Hematopoietic multipotent progenitor cell treated with erythropoietin and hydrocortisone succinate and interleukin-3 and kit ligand, for 15 days (in vitro differentiated cells): ENCODE measurements around the gene FOXK1.

Experiments used
- DNase-seq: peaks from one replicate; pipeline ENCODE4 v3.0.0-alpha.2; 2015; ENCODE audit warnings: low spot score

The FOXK1 gene

GRCh38 chr7:4722960-4723630 lies 41.0 kb downstream of the FOXK1 start:
- DNase-seq = no peak

DNA sequence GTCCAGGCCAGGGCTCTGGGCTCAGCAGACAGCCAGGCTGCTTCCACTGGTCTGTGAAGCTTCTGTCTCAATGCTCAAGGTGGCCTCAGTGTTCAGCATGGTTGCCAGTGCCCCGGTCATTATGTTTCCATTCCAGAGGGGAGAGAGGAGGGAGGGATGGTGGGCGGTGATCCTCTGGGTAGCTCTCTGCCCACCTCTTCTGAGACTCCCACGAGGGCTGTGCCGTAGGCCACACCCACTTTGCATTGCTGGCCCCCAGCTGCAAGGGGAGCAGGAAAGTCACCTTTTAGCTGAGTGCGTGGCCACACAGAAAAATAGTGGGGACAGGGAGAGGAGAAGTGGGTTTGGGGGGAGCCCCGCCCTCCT lies 42.5 kb downstream of the FOXK1 start:
- no peak for DNase-seq

- DNase-seq = no peak
Measured at GRCh38 chr7:4725014-4725849, 43.1 kb downstream of the FOXK1 start.

- DNase-seq = no peak
Measured at GRCh38 chr7:4725850-4726450, 43.9 kb downstream of the FOXK1 start.

DNA sequence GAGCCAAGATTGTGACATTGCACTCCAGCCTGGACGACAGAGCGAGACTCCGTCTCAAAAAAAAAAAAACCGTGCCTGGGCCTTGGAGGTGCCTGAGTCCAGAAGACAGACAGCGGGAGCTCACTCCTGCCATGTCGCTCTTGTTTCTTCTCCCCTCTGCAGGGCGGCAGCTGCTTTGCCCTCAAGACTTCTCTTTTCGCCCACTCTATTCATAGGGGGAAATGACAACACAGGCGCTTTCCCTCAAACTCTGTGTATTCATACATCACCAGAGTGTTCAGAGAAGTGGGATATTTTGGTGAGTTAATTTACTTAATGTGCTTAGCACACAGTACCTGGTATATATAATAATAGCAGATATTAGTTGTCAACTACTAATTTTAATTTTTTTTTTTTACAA lies 44.5 kb downstream of the FOXK1 start:
- DNase-seq = no peak

DNA sequence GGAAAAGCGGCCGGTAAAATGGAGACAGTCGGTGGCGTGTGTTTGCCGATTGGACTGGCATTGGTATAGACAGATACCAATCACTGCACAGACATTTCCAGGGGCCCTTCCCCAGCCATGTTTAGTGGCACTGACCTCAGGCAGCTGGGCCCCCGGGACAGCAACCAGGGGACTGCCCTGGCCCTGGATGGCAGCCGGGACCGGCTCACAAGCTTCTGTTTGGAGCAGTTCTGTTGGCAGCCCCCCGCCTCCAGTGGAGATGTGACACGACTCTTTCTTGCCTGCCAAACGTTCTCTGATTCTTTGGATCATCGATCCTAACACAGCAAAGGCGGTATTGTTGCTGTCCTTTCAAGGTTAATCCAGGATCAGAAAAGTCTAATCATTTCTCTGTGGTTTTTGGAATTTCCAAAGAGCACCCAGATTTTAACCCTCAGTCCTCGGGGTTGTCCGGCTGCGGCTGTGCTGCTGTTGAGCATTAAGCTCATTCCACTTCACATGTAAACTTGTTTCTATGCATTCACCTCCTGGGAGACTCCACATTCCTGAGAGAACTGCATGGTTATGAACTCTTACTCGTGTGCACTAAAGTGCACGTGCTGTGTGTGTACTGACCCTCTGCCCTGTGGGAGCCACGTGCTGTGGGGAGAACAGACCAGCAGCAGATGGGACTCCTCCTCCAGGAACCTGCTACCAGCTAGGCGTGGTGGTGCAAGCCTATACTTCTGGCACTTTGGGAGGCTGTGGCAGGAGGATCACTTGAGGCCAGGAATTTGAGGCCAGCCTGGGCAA lies 46.0 kb downstream of the FOXK1 start:
- DNase-seq = no peak

DNA sequence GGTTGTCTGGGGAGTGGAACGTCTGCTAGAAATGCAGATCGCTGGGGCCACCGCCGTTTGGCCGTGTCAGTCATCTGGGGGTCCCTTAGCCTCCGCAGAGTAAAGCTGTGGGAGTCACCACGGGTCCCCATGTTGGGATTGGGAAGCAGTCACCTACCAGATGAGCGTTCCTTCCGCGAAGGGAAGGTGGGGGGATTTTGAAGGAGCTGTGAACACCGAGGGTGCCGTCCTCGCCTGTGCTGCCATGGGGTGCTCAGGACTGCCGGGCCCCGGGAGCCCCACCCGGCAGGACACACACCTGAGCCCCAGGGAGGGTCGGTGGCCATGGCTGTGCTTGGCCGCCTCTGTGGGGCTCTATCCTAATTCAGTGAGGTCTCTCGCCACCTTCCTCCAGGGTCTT lies 47.2 kb downstream of the FOXK1 start:
- DNase-seq = no peak

DNA sequence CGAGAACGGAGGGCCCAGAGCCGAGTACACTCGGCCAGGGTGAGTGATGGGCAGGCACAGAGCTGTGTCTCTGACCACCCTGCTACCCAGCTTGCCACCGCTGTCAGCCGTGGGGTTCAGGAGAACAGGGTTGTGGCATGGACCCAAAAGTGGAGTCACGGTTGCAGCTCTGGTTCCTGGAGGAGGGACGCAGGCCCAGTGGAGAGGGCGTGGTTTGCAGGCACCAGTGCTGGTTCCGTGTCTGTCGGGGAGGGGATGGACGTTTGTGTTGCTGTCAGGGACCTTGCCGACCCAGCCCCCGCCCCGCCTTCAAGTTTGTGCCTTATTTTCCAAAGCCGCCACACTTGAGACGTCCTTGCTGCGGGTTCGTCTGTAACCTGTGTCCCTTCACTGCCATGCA lies 48.2 kb downstream of the FOXK1 start:
- no peak for DNase-seq

DNA sequence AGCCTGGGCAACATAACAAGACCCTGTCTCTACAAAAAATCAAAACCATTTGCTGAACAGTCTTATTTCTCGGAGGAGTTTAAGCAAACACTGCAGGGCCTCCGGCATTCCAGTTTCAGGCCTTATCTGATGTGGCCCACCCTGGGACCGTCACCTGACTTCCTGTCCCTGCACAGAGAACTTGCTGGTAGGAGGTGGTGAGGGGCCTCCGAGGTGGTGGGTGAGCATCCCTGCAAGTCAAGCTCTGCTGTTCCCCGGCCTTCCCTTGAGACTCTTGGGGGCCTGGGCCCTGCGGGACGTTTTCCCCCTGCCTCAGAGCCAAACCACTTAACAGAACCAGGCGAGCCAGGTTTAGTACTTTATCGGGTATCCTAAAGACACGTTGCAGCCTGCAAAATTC lies 48.9 kb downstream of the FOXK1 start:
- DNase-seq = no peak

DNA sequence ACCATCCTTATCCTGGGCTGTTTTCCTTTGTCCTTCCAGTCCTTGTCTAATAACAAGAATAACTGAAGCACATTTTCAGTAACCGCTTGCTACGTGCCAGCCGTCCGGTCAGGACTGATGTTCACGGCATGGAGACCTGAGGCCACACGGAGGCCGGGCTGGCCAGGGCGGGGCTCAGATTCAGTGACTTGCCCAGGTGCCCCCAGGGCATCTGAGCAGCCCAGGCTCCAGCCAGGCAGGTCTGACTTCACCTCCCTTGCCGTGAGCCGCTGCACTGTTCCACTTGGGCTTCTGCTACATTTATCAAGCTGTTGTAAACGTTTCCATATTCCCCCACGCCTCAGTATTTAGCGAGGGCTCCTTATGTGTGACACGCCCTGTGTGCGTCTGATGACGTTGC lies 49.7 kb downstream of the FOXK1 start:
- no peak for DNase-seq

- no peak for DNase-seq
Measured at GRCh38 chr7:4733936-4734528, 51.9 kb downstream of the FOXK1 start.

DNA sequence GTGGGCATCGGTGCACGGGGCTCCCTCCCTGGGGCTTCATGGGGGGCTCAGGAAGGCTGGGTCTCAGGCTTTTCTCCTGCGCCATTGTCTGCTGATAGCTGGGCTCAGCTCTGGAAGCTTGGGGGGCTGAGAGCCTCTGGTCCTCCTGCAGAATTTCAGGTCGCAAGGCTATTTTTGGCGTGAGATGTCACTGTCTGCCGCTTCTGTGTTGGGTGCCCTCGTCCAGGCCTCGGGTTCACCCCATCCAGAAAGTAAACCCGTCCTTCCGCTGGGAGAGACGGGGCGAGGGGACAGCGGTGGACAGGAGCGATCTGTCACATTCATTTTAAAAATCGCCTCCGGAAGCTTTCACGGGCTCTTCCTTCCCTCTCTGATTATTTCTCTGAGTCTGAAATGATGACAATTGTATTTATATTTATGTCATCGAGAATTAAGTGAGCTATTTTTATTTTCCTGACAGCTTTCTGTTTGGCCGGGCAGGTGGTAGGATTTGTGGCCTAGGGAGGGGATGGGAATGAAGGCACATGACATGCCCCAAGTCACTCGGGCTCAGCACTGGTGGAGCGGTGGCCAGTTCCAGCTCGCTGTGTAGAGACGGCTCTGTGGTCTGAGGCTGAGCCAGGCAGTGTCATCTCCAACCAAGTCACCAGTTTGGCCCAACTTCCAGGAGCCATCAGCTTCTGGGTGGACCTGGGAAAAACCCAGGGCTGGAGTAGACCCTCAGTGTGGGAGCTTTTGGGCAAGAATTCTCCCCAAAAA lies 52.7 kb downstream of the FOXK1 start:
- no peak for DNase-seq

DNA sequence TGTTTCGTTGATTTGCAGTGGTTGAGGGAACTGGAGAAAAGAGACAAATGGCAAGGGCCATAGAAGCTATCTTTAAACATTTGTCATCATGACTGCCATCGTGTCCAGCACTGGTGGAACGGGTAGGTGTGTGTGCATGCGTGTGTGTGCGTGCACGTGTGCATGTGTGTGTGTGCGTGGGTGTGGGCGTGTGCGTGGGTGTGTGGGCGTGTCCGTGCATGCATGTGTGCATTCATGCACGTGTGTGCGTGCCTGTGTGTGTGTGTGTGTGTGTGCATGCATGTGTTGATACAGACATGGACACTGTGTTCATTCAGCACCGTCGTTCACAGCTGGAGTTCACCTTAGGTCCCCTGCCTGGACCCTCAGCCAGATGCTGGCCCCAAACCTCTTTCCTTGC lies 55.2 kb downstream of the FOXK1 start:
- no peak for DNase-seq

GRCh38 chr7:4738711-4739527 lies 56.8 kb downstream of the FOXK1 start:
- no peak for DNase-seq

DNA sequence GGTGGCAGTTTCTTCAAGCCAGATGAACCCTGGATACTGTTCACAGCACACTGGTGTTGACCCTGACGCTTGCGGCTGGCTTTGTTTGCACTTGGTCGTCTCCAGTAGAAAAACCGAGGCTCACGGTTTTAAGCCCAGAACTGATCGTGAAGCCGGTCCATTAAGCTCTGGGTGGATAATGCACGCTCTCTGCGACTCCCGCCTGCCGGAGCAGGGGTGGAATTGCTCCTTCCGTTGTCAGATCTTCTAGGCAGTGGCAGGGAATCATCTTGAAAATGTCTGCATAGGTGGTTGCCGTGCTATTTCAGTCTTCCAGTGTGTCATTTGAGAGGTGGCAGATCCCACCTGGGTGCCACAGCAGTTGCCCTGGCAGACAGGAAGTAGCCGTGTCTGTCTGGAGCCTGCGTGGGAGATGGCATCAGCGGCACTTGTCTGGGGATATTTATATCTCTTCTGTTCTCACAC lies 57.5 kb downstream of the FOXK1 start:
- no peak for DNase-seq

GRCh38 chr7:4740796-4741195 lies 58.7 kb downstream of the FOXK1 start:
- no peak for DNase-seq

DNA sequence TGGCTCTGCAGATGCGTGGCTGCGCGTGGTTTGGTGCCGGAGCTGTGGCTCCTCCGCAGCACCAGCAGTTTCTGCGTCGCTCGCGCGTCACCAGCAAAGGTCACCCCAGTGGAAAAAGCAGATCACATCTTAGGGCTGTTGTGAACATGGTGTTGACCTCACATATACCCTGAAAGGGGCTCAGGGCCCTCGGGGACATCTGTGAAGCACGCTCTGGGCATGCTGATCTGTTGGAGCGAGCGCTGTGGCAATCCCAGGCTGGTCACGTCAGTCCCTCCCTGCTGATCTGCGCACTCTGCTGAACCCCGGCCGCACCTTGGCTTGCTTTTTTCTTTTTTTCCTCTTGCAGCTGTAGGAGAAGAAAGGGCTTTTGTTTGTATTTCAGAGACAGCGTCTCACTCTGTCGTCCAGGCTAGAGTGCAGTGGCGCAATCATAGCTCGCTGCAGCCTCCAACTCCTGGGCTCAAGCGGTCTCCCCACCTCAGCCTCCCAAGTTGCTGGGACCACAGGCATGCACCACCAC lies 60.0 kb downstream of the FOXK1 start:
- DNase-seq = no peak

- DNase-seq = no peak
Measured at GRCh38 chr7:4742852-4743251, 60.8 kb downstream of the FOXK1 start.

DNA sequence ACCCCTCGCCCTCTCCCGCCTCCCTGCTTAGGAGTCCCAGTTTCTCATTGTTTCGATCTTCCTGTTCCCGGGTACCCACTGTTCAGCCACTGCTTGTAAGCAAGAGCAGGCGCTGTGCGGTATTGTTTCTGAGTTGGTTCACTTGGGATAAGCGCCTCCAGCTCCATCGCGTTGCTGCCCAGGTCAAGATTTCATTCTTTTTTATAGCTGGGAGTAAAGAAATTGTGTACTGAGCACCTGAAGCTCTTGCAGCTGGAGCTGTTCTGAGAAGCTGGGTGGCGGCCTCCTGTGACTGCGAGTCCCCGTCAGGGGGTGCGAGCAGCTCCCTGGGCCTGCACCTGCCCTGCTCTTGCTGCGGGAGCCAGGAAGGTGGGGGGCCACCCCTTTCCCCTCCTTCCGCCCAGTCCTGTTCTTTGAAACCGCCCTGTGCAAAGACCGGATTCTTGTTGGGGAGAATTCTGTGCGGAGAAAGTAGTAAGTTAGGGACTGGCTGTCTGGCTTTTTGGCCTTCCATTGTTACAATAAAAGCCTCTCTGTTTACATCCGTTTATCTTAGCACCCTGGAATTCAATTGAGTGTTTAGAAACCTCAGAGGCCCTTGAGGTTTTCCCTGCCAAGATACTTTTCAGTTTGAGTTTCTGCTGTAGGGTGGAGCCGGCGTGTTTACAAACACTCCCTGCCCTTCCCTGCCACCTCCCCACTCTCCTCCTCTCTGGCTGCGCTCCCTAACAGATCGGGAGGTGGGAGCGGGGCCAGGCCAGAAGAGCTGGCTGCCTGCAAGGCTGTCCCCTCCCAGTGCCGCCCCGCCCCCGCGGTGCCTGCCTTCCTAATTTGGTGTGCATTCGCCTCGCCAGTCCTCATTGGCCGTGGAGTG lies 62.5 kb downstream of the FOXK1 start:
- DNase-seq = peak; percentile 92
